PC-9 (cell line): ENCODE measurements around the gene CMIP. TPM values are rescaled to one million over a fixed set of nuclear protein-coding genes. Genes with fewer than 3 reads are reported as not detected.

ENCODE experiments used
- BruUV-seq: library from RNA; stranded (reverse); fragments of 400-500 nt; replicated peaks from 2 replicates; lab custom pipeline; 2021; lab: Mats Ljungman, UMichigan
- CTCF ChIA-PET: fragments of 300-600 bp; sonication (Branson Sonifier 250); formaldehyde crosslinking; loops from one replicate; lab custom pipeline; 2022; ENCODE audit warnings: antibody characterized with exemption; lab: Charles Lee
- POLR2A ChIA-PET: fragments of 300-600 bp; sonication (Branson Sonifier 250); formaldehyde crosslinking; loops from one replicate; lab custom pipeline; 2022; ENCODE audit warnings: antibody characterized with exemption; ENCODE audit not compliant: unreplicated experiment; lab: Charles Lee
- DNase-seq, 2 experiments: peaks; one replicate each; pipeline versions ENCODE4 v3.0.0 to v3.0.0-alpha.2; 2015 to 2022; ENCODE audit warnings: mixed read lengths in 1 of 2
- H2AFZ ChIP-seq: fragments of 200-600 bp; sonication (generic); 2 replicates; pipeline ENCODE4 v1.8.1; 2017; ENCODE audit warnings: antibody characterized with exemption
- H3F3A ChIP-seq: fragments of 200-600 bp; sonication (generic); 2 replicates; pipeline ENCODE4 v1.8.1; 2017; ENCODE audit warnings: antibody characterized with exemption, mild to moderate bottlenecking, low read depth; ENCODE audit not compliant: insufficient read depth
- H3K27ac ChIP-seq: fragments of 200-600 bp; sonication (generic); 2 replicates; pipeline ENCODE4 v1.6.1; 2016; ENCODE audit warnings: mixed run types
- H3K27me3 ChIP-seq: fragments of 200-600 bp; sonication (generic); 2 replicates; pipeline ENCODE4 v1.6.1; 2016; ENCODE audit warnings: low read depth, mixed run types; ENCODE audit not compliant: insufficient read depth
- H3K36me3 ChIP-seq: fragments of 200-600 bp; sonication (generic); 2 replicates; pipeline ENCODE4 v1.6.1; 2016; ENCODE audit warnings: low read depth, mixed run types
- H3K4me1 ChIP-seq: fragments of 200-600 bp; sonication (generic); replicated peaks from 2 replicates; pipeline ENCODE4 v1.6.1; 2016; ENCODE audit warnings: mixed run types; ENCODE audit not compliant: insufficient read depth
- H3K4me2 ChIP-seq: fragments of 200-600 bp; sonication (generic); 2 replicates; pipeline ENCODE4 v1.6.1; 2017; ENCODE audit warnings: mixed run types
- H3K4me3 ChIP-seq: fragments of 200-600 bp; sonication (generic); 2 replicates; pipeline ENCODE4 v1.6.1; 2016; ENCODE audit warnings: mixed run types
- H3K79me2 ChIP-seq: fragments of 200-600 bp; sonication (generic); 2 replicates; pipeline ENCODE4 v1.6.1; 2017; ENCODE audit warnings: low read depth, mixed run types
- H3K9me2 ChIP-seq: fragments of 200-600 bp; sonication (generic); 2 replicates; pipeline ENCODE4 v1.8.1; 2017; ENCODE audit warnings: mild to moderate bottlenecking; ENCODE audit not compliant: insufficient read depth
- H3K9me3 ChIP-seq: fragments of 200-600 bp; sonication (generic); 2 replicates; pipeline ENCODE4 v1.8.1; 2016; ENCODE audit warnings: low read depth; ENCODE audit not compliant: insufficient read depth
- H4K20me1 ChIP-seq: fragments of 200-600 bp; sonication (generic); 2 replicates; pipeline ENCODE4 v1.8.1; 2017; ENCODE audit not compliant: insufficient read depth
- CTCF ChIP-seq: fragments of 200-600 bp; sonication (generic); conservative IDR thresholded peaks from 2 replicates; pipeline ENCODE4 v1.6.1; 2017; ENCODE audit warnings: mixed run types, antibody characterized with exemption, mild to moderate bottlenecking, moderate library complexity
- EZH2 ChIP-seq: fragments of 200-600 bp; sonication (generic); IDR thresholded peaks from 2 replicates; pipeline ENCODE4 v1.8.0; 2017; ENCODE audit warnings: antibody characterized with exemption, low read depth
- intact Hi-C: fragments of 100-400 bp; cut with micrococcal nuclease; formaldehyde crosslinking; loops from one replicate; pipeline ENCODE4 v1.10.0; 2022; ENCODE audit not compliant: unreplicated experiment
- total RNA-seq: library from RNA; stranded (reverse); gene quantifications from 2 replicates; pipeline ENCODE4 v1.2.3, GENCODE V29; 2021

CMIP gene
- total RNA-seq, 1 experiment from 2014 or later: 96.6 TPM

- POLR2A ChIA-PET: no interaction called here
- Histone ChIP-seq H3K9me3 (no peaks in the 10 kb centered on the region), H4K20me1 (no peaks in the 10 kb centered on the region), H3K79me2 (no peaks in the 10 kb centered on the region), H3K9me2 (no peaks in the 10 kb centered on the region), H3K4me1 (no peaks in the 10 kb centered on the region), H3K27me3 (no peaks in the 10 kb centered on the region), H2AFZ (no peak overlapping the region), H3K27ac (no peak overlapping the region), H3F3A (peaks cover 13% of the 10 kb centered on the region; the same call in 1 of the 2 replicates), H3K36me3 (no peaks in the 10 kb centered on the region), H3K4me3 (no peak overlapping the region), H3K4me2 (no peak overlapping the region)
- CTCF ChIA-PET: no interaction called here
- no peak for TF ChIP-seq CTCF
- TF ChIP-seq EZH2: no peak
- BruUV-seq: no TSS peak
- intact Hi-C loops: loop anchor here (5.0 kb wide), 2 partner anchors 76 to 296 kb away; no protein-coding TSS in a partner anchor
- no peak for DNase-seq
These were observed 253.7 kb downstream of the CMIP start for GRCh38 chr16:81698310-81698641.

GRCh38 chr16:81699596-81699995, 255.0 kb downstream of the CMIP start:
- Histone ChIP-seq H3K4me1 (no peaks in the 10 kb centered on the region), H2AFZ (no peak overlapping the region), H3K4me2 (no peak overlapping the region), H3K4me3 (no peak overlapping the region), H3K27me3 (no peaks in the 10 kb centered on the region), H3K27ac (no peak overlapping the region), H3F3A (peaks cover 13% of the 10 kb centered on the region; the same call in 1 of the 2 replicates), H3K79me2 (no peaks in the 10 kb centered on the region), H3K9me3 (no peaks in the 10 kb centered on the region), H4K20me1 (no peaks in the 10 kb centered on the region), H3K36me3 (no peaks in the 10 kb centered on the region), H3K9me2 (no peaks in the 10 kb centered on the region)
- no peak for DNase-seq
- POLR2A ChIA-PET: no interaction called here
- intact Hi-C loops: loop anchor here (5.0 kb wide), 2 partner anchors 77 to 297 kb away; no protein-coding TSS in a partner anchor
- BruUV-seq: no TSS peak
- CTCF ChIA-PET: no interaction called here
- TF ChIP-seq EZH2: no peak
- no peak for TF ChIP-seq CTCF

- ChIA-PET POLR2A (no interaction called here), CTCF (no interaction called here)
- Histone ChIP-seq H3F3A (peaks cover 13% of the 10 kb centered on the region; the same call in 1 of the 2 replicates), H3K9me3 (no peaks in the 10 kb centered on the region), H3K4me2 (no peak overlapping the region), H3K27me3 (no peaks in the 10 kb centered on the region), H3K27ac (no peak overlapping the region), H4K20me1 (no peaks in the 10 kb centered on the region), H3K9me2 (no peaks in the 10 kb centered on the region), H2AFZ (no peak overlapping the region), H3K36me3 (no peaks in the 10 kb centered on the region), H3K4me1 (no peaks in the 10 kb centered on the region), H3K79me2 (no peaks in the 10 kb centered on the region), H3K4me3 (no peak overlapping the region)
- intact Hi-C loops: no loop called here
- BruUV-seq: no TSS peak
- no peak for DNase-seq
- TF ChIP-seq EZH2 (no peak), CTCF (no peak)
These were observed 255.6 kb downstream of the CMIP start for GRCh38 chr16:81700071-81700779.
